ENCODE data around the gene ERBB4. TPM values are rescaled to one million over a fixed set of nuclear protein-coding genes. Genes with fewer than 3 reads are reported as not detected.
"Not testable (repeated sequence)": the region's sequence is repeated elsewhere in the genome, so short reads cannot be mapped to it uniquely, and the experiment has no call there.

Gene ERBB4
- total and polyA plus RNA-seq, 7 donors = under 0.01 to 0.33 (median 0.08) TPM; not detected in 1

GRCh38 chr2:211545582-211545981, 993.0 kb downstream of the ERBB4 start:
- WGBS, 2 donors = 91 to 94% methylated on average over 3 of the region's 3 CpGs
- Histone ChIP-seq H3K9me3 (no peaks in the 10 kb centered on the region), H3K4me1 (no peaks in the 10 kb centered on the region), H3K36me3 (no peaks in the 10 kb centered on the region), H3K27ac (no peak overlapping the region), H3K27me3 (no peaks in the 10 kb centered on the region), H3K4me3 (no peak overlapping the region)
- DNase-seq = no peak
- intact Hi-C loops (cut with DNase I) = no loop called here
- TF ChIP-seq EP300 (IDR thresholded peaks at IDR 0.05) (no peak), CTCF (IDR thresholded peaks at IDR 0.05) (no peak), POLR2AphosphoS5 (IDR thresholded peaks at IDR 0.05) (no peak), POLR2A (IDR thresholded peaks at IDR 0.05) (no peak)

GRCh38 chr2:211534632-211535031, 1004.0 kb downstream of the ERBB4 start:
- WGBS, 2 donors = 38 to 42% methylated on average over 5 of the region's 5 CpGs
- intact Hi-C loops (cut with DNase I) = no loop called here
- no peaks in the 10 kb centered on the region for H3K36me3 ChIP-seq
- no peaks in the 10 kb centered on the region for H3K4me1 ChIP-seq
- H3K27me3 ChIP-seq = no peaks in the 10 kb centered on the region
- no peaks in the 10 kb centered on the region for H3K9me3 ChIP-seq
- TF ChIP-seq CTCF (IDR thresholded peaks at IDR 0.05) = no peak
- TF ChIP-seq EP300 (IDR thresholded peaks at IDR 0.05) = no peak
- no peak for TF ChIP-seq POLR2A (IDR thresholded peaks at IDR 0.05)
- no peak overlapping the region for H3K27ac ChIP-seq
- H3K4me3 ChIP-seq = no peak overlapping the region
- no peak for DNase-seq

- H3K9me3 ChIP-seq; H3K4me3 ChIP-seq; DNase-seq; H3K4me1 ChIP-seq; H3K27ac ChIP-seq; H3K27me3 ChIP-seq; intact Hi-C loops (cut with DNase I); H3K36me3 ChIP-seq: not testable (repeated sequence)
- 91 to 93% methylated on average over 18 of the region's 18 CpGs for WGBS, 2 donors
Observed at GRCh38 chr2:211524248-211524647, 1014.4 kb downstream of the ERBB4 start.

- intact Hi-C loops (cut with DNase I) = no loop called here
- TF ChIP-seq EP300 (IDR thresholded peaks at IDR 0.05) (no peak), POLR2A (IDR thresholded peaks at IDR 0.05) (no peak), POLR2AphosphoS5 (IDR thresholded peaks at IDR 0.05) (no peak), CTCF (IDR thresholded peaks at IDR 0.05) (no peak)
- 78 to 86% methylated on average over 3 of the region's 3 CpGs for WGBS, 2 donors
Observed at GRCh38 chr2:211516537-211516936, 1022.1 kb downstream of the ERBB4 start.

GRCh38 chr2:211514049-211514448, 1024.6 kb downstream of the ERBB4 start:
- Histone ChIP-seq H3K9me3 (no peaks in the 10 kb centered on the region), H3K4me1 (no peaks in the 10 kb centered on the region), H3K27ac (no peak overlapping the region), H3K4me3 (no peak overlapping the region), H3K27me3 (no peaks in the 10 kb centered on the region), H3K36me3 (no peaks in the 10 kb centered on the region)
- no peak for DNase-seq
- no peak for TF ChIP-seq CTCF (IDR thresholded peaks at IDR 0.05)
- TF ChIP-seq POLR2AphosphoS5 (IDR thresholded peaks at IDR 0.05) = no peak
- TF ChIP-seq POLR2A (IDR thresholded peaks at IDR 0.05) = no peak
- TF ChIP-seq EP300 (IDR thresholded peaks at IDR 0.05) = no peak
- intact Hi-C loops (cut with DNase I) = no loop called here
- WGBS, 2 donors = 92 to 93% methylated on average over 3 of the region's 3 CpGs

More at GRCh38 chr2:211516537-211516936, 1022.1 kb downstream of the ERBB4 start:
- H3K4me3 ChIP-seq = no peak overlapping the region
- H3K27me3 ChIP-seq = no peaks in the 10 kb centered on the region
- H3K27ac ChIP-seq = no peak overlapping the region
- no peak for DNase-seq
- no peaks in the 10 kb centered on the region for H3K4me1 ChIP-seq
- no peaks in the 10 kb centered on the region for H3K9me3 ChIP-seq
- no peaks in the 10 kb centered on the region for H3K36me3 ChIP-seq
